ENCODE measurements around the gene SCYGR5.
"Not testable (repeated sequence)": the region's sequence is repeated elsewhere in the genome, so short reads cannot be mapped to it uniquely, and the experiment has no call there.

The SCYGR5 gene, protein sequence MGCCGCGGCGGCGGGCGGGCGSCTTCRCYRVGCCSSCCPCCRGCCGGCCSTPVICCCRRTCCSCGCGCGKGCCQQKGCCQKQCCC

GRCh38 chr2:227666631-227667170 is at the start of gene SCYGR5:
SCYGR5 (plus strand) TSS chr2:227666804; CDS start chr2:227666804, 0 bp downstream.
- DNase-seq (ENCODE audit: low spot score): not testable (repeated sequence)

DNA sequence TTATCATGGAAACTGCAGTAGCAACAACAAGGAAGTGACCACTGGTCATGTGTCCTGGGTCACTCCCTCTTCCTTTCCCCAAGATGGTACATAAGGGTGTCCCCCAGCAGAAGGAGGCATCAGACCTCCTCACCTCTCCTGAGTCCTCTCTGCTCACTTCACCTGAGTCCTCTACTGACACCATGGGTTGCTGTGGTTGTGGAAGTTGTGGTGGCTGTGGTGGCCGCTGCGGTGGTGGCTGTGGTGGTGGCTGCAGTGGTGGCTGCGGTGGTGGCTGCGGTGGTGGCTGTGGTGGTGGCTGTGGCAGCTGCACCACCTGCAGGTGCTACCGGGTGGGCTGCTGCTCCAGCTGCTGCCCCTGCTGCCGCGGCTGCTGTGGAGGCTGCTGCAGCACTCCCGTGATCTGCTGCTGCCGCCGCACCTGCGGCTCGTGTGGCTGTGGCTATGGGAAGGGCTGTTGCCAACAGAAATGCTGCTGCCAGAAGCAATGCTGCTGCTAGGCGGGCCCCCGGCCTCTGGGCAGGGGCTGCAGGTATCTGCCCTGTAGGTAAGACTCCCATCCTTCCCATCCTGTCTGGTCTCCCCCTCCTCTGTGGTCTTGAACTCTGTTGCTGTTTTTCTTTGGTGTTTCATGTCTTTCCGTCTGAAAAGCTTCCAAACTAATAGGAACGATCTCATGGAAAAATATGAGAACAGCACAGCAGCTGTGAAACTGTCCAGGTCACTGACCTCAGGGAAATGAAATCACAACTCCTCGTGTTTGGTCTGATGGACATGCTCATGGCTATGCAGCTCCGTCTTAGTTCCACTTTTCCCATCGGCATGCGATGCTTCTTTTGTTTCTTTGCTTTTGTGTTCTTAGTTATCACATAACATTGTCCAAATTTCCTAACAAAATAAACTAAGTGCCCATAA is 49.0 kb upstream of the SCYGR5 start, which contains the start of gene SCYGR4:
TSS of gene SCYGR4 (plus strand) at position 183 of the 915 bp plus-strand sequence. CDS start at position 183, 0 bp downstream.
- DNase-seq (ENCODE audit: low spot score): no peak

DNA sequence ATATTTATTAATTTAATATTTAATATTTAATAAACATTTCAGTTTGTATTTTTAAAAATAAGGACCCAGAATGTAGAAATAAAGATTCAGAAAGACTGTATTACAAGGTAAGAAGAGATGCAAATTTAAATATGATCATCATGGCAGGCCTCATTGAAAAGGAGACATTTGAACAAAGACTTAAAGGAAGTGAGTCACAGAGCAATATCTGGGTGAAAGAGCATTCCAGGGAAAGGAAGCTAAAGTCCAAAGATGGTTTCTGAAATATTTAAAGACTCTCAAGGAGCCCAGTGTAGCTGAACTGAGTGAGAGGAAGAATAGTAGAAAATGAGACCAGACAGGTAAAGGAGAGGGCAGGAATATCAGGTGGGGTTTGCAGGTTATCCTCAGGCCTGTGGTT is 43.4 kb upstream of the SCYGR5 start:
- DNase-seq (ENCODE audit: low spot score): no peak

GRCh38 chr2:227625420-227625819 is 41.2 kb upstream of the SCYGR5 start:
- no peak for DNase-seq (ENCODE audit: low spot score)

DNA sequence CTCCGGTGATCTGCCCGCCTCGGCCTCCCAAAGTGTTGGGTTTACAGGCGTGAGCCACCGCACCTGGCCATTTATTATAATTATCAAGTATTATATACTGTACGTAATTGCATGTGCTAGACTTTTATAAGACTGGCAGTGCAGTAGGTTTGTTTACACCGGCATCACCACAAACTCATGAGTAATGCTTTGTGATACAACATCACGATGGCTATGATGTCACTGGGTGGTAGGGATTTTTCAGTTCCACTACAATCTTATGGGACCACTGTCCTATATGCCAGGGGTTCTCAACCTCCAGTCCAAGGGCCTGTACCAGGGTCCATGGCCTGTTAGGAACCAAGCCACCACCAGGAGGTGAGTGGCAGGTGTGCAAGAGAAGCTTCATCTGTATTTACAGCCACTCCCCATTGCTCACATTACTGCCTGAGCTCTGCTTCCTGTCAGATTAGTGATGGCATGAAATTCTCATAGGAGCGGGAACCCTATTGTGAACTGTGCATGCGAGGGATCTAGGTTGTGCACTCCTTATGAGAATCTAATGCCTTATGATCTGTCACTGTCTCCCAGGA is 39.9 kb upstream of the SCYGR5 start:
- DNase-seq (ENCODE audit: low spot score): no peak

- no peak for DNase-seq (ENCODE audit: low spot score)
Observed at GRCh38 chr2:227627769-227628168, 38.8 kb upstream of the SCYGR5 start.

DNA sequence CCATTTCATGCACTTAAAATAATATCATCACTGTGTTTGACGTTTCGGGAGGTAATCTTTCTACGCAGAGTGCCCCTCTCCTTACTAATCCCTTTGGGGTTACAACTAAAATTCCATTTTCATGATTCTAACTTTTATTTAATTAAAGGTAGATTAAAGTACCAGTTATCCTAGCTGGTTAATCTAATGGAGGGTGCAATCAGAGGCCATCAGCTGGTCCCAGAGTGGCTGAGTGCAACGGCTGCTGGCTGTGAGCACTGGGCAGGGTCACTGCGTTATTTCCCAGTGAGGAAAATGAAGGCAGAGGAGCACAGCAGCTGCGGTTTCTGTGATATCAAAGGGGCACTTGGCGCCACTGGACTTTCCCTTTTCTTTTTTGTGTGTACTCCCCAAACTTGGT is 37.2 kb upstream of the SCYGR5 start:
- no peak for DNase-seq (ENCODE audit: low spot score)

- DNase-seq (ENCODE audit: low spot score): no peak
Observed at GRCh38 chr2:227630322-227630721, 36.3 kb upstream of the SCYGR5 start.

DNA sequence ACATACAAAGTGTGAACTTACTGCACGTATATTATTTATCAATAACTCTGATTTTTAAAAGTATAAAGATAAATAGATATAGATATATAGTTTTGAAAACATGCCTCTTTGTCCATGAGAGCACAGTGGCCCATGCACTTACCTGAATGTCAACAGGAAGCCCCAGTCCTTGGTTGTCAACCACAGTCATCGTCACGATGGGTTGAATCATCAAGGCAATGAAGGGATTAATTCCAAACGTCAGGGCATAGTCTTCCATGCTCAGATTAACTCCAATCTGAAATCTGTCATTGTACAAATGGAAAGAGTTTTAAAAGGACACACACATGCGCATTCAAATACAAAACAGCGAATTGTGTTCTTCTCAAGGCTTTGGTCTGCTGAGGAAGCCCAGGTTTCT is 33.8 kb upstream of the SCYGR5 start:
- DNase-seq (ENCODE audit: low spot score): no peak

DNA sequence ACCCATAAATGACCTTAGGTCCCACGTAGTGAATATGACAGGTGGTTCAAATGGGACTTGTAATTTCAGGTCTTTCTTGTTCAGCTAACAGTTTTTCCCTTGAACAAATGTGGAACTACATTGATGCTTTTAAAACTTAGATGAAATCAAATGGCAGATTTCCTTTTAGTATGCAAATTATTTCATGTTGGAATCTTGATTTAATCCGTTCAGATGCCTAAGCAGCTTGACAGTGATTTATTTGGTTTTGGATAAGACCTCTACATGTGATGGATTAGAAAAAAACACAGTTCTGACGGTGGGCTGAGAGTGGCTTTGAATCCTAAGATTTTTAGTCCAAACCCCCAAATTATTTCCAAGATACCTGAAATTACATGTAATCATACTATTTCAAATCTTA is 32.4 kb upstream of the SCYGR5 start:
- no peak for DNase-seq (ENCODE audit: low spot score)

DNA sequence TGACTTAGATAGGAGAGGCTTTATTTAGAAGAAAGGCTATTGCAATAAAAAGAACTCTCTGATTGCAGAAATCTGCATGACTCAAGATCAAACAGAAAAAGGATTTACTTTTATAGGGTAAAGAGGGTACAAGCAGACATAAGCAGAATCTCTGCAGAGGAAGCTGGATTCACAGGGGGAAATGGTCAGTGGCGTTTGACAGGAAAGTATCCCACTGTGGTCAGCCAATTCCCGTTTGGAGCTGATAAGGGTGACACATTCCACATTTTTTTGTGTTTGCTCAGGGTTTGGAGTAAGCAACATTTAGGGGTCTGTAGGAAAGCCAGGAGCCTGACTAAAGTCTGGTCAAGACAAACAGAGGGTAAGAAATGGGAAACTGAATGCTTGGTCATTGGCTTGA is 23.9 kb upstream of the SCYGR5 start:
- no peak for DNase-seq (ENCODE audit: low spot score)

DNA sequence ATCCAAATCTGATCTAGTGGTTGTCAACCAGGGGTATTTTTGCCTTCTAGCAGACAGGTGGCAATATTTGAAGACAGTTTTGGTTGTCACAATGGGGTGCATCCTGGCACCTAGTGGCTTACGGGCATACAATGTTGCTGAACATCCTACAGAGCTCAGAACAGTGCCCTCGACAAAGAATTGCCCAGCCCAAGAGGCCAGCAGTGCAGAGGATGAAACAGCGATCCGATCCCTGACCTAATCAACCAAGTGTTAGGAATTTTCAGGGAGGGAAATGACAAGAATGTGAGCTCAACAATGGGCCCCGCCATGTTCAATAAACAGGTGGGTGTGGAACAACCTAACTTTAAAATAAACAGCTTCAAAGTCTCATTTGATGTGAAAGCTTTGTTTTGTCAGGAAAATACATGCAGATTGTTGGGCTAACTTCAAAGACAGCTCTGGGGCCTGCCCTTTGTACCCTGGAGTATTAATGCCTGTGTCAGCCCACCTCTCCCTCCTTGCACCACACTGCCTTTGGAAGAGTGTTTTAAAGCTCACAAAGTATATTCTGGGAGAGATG is 22.5 kb upstream of the SCYGR5 start:
- no peak for DNase-seq (ENCODE audit: low spot score)

GRCh38 chr2:227653419-227653818 is 13.2 kb upstream of the SCYGR5 start:
- no peak for DNase-seq (ENCODE audit: low spot score)

DNA sequence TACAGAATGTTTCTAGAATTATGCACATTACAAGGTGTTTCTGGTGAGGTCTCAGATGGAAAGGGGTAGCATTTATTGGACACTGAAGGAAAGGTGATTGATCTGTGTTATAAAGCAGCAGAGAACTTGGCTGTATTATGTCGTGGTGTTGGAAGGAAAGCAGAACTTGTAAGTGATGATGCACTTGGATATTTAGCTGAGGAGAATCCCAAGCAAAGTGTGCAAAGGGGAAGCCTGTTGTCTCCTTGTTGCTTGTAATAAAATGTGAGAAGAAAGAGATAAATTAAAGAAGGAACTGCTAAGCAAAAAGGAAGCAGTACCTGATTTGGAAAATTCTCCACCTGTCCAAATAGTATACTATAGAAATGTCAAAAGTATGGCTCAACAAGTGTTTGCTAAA is 12.2 kb upstream of the SCYGR5 start:
- no peak for DNase-seq (ENCODE audit: low spot score)

DNA sequence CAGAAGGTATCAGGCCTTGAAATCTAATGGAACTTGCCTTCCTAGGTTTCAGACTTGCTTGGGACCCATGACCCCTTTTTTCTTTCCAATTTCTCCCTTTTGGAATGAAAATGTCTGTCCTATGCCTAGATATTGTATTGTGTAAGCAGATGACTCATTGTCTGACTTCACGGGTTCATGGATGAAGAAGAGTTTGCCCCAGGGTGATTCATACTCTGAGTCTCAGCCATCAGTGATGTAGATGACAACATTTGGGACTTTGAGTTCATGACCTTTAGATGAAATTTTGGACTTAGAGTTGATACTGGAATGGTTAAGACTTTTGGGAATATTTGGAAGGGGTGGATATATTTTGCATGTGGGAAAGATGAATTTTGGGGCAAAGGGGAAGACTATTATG is 11.2 kb upstream of the SCYGR5 start:
- DNase-seq (ENCODE audit: low spot score): no peak

GRCh38 chr2:227657199-227657845 is 9.3 kb upstream of the SCYGR5 start:
- no peak for DNase-seq (ENCODE audit: low spot score)

- no peak for DNase-seq (ENCODE audit: low spot score)
Observed at GRCh38 chr2:227661025-227661649, 5.5 kb upstream of the SCYGR5 start.

DNA sequence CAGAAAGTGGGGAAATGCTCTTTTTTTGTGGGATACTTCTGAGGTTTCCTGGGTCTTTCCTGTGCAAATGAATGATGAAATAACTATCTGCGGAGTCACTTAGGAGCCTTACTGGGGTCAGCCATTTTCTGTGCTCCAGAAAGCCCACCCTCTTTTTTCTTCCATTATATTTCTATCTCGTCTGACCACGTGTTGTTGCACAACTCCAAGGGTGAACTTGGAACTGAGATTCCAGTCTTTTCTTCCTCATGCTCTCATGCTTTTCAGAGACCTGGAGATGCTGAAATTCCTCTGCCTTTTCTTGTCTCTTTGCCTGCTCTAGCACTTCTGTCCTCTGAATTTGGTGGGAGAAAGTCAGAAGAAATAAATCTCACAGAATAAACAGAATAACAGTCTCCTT is 4.8 kb upstream of the SCYGR5 start:
- no peak for DNase-seq (ENCODE audit: low spot score)

DNA sequence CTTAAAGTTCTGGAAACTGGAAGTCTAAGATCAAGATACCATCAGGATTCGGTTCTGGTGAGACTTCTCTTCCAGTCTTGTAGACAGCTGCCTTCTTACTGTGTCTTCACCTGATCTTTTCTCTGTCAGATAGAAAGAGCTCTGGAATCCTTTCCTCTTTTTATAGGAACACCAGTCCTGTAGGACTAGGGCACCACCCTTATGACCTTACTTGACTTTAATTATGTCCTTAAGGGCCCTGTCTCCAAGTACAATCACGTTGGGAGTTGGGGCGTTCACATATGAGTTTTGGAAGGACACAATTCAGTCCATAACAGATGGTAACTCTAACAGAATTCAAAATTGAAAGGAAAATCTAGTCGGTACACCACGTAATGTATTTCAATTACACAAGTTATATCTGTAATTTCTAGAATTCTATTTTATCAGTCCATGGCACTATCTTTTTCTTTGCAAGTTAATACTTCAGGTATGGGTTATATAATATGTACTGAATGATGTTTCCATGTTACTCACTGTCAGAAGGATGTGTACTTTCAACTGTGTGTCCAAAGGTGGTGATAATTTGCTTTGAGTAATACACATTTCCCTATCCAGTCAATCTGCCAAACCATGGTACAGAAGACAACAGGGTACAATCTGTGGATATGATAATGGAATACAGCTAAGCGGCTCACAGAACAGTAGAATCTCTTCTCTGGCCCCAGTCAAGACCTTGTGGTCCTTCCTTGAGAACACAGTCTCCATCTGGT is 1.2 kb upstream of the SCYGR5 start:
- no peak for DNase-seq (ENCODE audit: low spot score)

- DNase-seq (ENCODE audit: low spot score): no peak
Observed at GRCh38 chr2:227671170-227671905, 4.7 kb downstream of the SCYGR5 start.
